Neuronal stem cell (in vitro differentiated cells): ENCODE results near the gene ACSS3.

Experiments
- DNase-seq: peaks from one replicate; pipeline ENCODE4 v3.0.0-alpha.2; 2013; ENCODE audit warnings: low spot score
- H2AFZ ChIP-seq: one replicate; pipeline ENCODE4 v1.6.1; 2013; ENCODE audit warnings: mild to moderate bottlenecking, low read length, inconsistent platforms
- H2AK5ac ChIP-seq: 2 replicates; pipeline ENCODE4 v1.6.1; 2013; ENCODE audit warnings: low read depth, mild to moderate bottlenecking, inconsistent platforms, low read length, moderate library complexity, mixed read lengths
- H2BK120ac ChIP-seq: 2 replicates; pipeline ENCODE4 v1.6.1; 2013; ENCODE audit warnings: low read depth, mild to moderate bottlenecking, inconsistent platforms, low read length, moderate library complexity, mixed read lengths
- H2BK12ac ChIP-seq: one replicate; pipeline ENCODE4 v1.6.1; 2013; ENCODE audit warnings: low read length, inconsistent platforms
- H2BK15ac ChIP-seq: 2 replicates; pipeline ENCODE4 v1.6.1; 2013; ENCODE audit warnings: mild to moderate bottlenecking, low read length, inconsistent platforms, mixed read lengths
- H2BK5ac ChIP-seq: one replicate; pipeline ENCODE4 v1.6.1; 2013; ENCODE audit warnings: inconsistent platforms, mild to moderate bottlenecking, low read length, moderate library complexity
- H3K14ac ChIP-seq: one replicate; pipeline ENCODE4 v1.6.1; 2013; ENCODE audit warnings: low read length, inconsistent platforms
- H3K18ac ChIP-seq: 2 replicates; pipeline ENCODE4 v1.6.1; 2013; ENCODE audit warnings: low read length, inconsistent platforms
- H3K23ac ChIP-seq: 2 replicates; pipeline ENCODE4 v1.6.1; 2013; ENCODE audit warnings: low read depth, mild to moderate bottlenecking, mixed read lengths, low read length, inconsistent platforms; ENCODE audit not compliant: poor library complexity
- H3K27ac ChIP-seq: replicated peaks from 3 replicates; pipeline ENCODE4 v1.5.1; 2013; ENCODE audit warnings: low read length, inconsistent platforms
- H3K27me3 ChIP-seq, 3 experiments: 2 replicates each; pipeline ENCODE4 v1.6.1; 2013; ENCODE audit warnings: low read length in 3 of 3, mild to moderate bottlenecking in 2 of 3, inconsistent platforms in 1 of 3, low read depth in 1 of 3, mixed read lengths in 1 of 3, moderate library complexity in 1 of 3; ENCODE audit not compliant: control insufficient read depth in 3 of 3, insufficient read depth in 3 of 3
- H3K36me3 ChIP-seq, 2 donors: replicated peaks in 1 of 2; 2 replicates each; pipeline ENCODE4 v1.6.1; 2013; ENCODE audit warnings: low read length in 2 of 2; ENCODE audit not compliant: control insufficient read depth in 2 of 2, insufficient read depth in 2 of 2
- H3K4ac ChIP-seq: 2 replicates; pipeline ENCODE4 v1.6.1; 2013; ENCODE audit warnings: inconsistent platforms, mild to moderate bottlenecking, low read length, moderate library complexity
- H3K4me1 ChIP-seq, 2 donors: 1 replicate in 1 of 2; 2 replicates in 1 of 2; pipeline ENCODE4 v1.6.1; 2013; ENCODE audit warnings: low read length in 2 of 2, low read depth in 1 of 2; ENCODE audit not compliant: control insufficient read depth in 2 of 2, insufficient read depth in 1 of 2
- H3K4me2 ChIP-seq: one replicate; pipeline ENCODE4 v1.6.1; 2013; ENCODE audit warnings: mild to moderate bottlenecking, low read length, inconsistent platforms; ENCODE audit not compliant: insufficient read depth, poor library complexity, severe bottlenecking
- H3K4me3 ChIP-seq, 2 donors: 2 replicates each; pipeline ENCODE4 v1.5.1; 2013; ENCODE audit warnings: low read length in 2 of 2, mild to moderate bottlenecking in 2 of 2, inconsistent platforms in 1 of 2, moderate library complexity in 1 of 2
- H3K79me1 ChIP-seq: one replicate; pipeline ENCODE4 v1.6.1; 2013; ENCODE audit warnings: low read depth, mild to moderate bottlenecking, inconsistent platforms, low read length, moderate library complexity
- H3K9ac ChIP-seq: one replicate; pipeline ENCODE4 v1.6.1; 2013; ENCODE audit warnings: mild to moderate bottlenecking, low read depth, low read length, inconsistent platforms; ENCODE audit not compliant: poor library complexity
- H3K9me3 ChIP-seq, 2 donors: replicated peaks in 1 of 2; 2 replicates each; pipeline versions ENCODE3 to v1.6.1; 2013; ENCODE audit warnings: low read length in 2 of 2, mild to moderate bottlenecking in 2 of 2, inconsistent platforms in 1 of 2, low read depth in 1 of 2, mixed read lengths in 1 of 2, moderate library complexity in 1 of 2; ENCODE audit not compliant: control insufficient read depth in 2 of 2, insufficient read depth in 1 of 2
- H4K8ac ChIP-seq: one replicate; pipeline ENCODE4 v1.6.1; 2013; ENCODE audit warnings: low read depth, mild to moderate bottlenecking, inconsistent platforms, low read length, moderate library complexity
- H4K91ac ChIP-seq: one replicate; pipeline ENCODE4 v1.6.1; 2013; ENCODE audit warnings: low read length, low read depth, mild to moderate bottlenecking, inconsistent platforms; ENCODE audit not compliant: poor library complexity
- WGBS, 2 donors: extraction: QIAGEN DNeasy Blood & Tissue Kit; methylation state at CpG; one replicate each; pipeline ENCODE4 v1.1.7; 2013; ENCODE audit warnings: missing lambda C conversion rate in 2 of 2, mixed read lengths in 1 of 2; ENCODE audit not compliant: insufficient read length in 2 of 2, insufficient replicate concordance in 1 of 2; ENCODE audit errors: extremely low coverage in 2 of 2; 5-methylcytosine and 5-hydroxymethylcytosine counted together

ACSS3 gene

DNA sequence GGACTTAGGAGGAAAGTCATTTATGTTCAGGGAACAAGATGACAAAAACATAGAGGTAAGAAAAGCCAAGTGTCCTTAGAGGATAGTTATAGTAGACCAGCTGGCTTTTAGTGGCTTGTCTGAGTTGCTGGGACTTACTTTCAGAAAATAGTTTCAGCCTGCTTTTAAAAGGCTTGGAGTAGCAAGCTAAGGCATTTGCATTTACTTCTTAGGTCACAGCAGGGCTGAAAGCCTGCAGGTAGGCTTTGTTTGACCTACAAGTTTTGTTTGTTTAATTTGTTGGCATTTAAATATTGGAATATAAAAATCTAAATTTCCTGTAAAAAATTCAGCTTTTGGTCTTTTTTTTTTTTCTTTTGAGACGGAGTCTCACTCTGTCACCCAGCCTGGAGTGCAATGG is 5.1 kb downstream of the ACSS3 start:
- Histone ChIP-seq H3K4me3 (no peak overlapping the region), H3K79me1 (peaks cover 3% of the 10 kb centered on the region), H3K9me3 (no peaks in the 10 kb centered on the region), H3K4ac (no peak overlapping the region), H2BK15ac (no peak overlapping the region), H3K4me2 (no peak overlapping the region), H3K36me3 (no peaks in the 10 kb centered on the region), H2AFZ (no peak overlapping the region), H3K4me1 (peaks cover 0 to 5% of the 10 kb centered on the region in 2 donors), H3K14ac (no peak overlapping the region), H3K27ac (no peak overlapping the region), H2BK120ac (no peak overlapping the region), H2BK12ac (no peak overlapping the region), H3K18ac (no peak overlapping the region), H3K9ac (no peak overlapping the region), H3K23ac (no peak overlapping the region), H2BK5ac (no peak overlapping the region), H4K8ac (no peak overlapping the region), H4K91ac (no peak overlapping the region), H3K27me3 (no peaks in the 10 kb centered on the region), H2AK5ac (no peak overlapping the region)
- WGBS, 2 donors, result no CpG with 5 or more reads among the region's 1 CpG
- DNase-seq, result no peak

DNA sequence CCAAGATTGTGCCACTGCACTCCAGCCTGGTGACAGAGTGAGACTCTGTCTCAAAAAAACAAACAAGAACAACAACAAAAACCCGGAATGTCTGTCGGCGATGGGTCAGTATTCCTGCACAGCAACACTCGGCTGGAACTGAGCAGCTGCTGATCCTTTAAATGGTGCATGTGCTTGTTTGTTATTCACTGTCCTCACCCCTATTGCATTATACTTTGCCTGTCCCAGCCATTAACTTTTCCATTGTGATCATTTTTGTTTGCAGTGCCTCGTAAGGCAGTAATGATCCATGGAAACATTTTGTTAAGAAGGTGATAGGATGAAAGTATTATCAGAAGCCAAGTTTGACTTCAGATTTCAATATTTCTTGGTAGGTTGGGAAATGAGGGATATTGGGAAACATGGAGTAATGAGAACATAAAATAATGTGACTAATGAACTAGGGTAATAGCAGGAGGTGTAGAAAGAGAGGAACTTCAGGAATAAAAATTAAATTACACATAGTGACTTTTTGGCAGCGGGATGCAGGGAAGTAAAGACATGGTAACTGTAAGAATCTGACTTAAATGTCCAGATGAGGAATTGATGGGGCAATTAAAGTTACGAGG is 6.1 kb downstream of the ACSS3 start:
- no peak overlapping the region for H4K91ac ChIP-seq
- no peaks in the 10 kb centered on the region for H3K9me3 ChIP-seq
- H3K79me1 ChIP-seq, result no peaks in the 10 kb centered on the region
- H2BK120ac ChIP-seq, result no peak overlapping the region
- no peaks in the 10 kb centered on the region for H3K27me3 ChIP-seq
- H3K9ac ChIP-seq, result no peak overlapping the region
- no peak overlapping the region for H3K23ac ChIP-seq
- H3K14ac ChIP-seq, result no peak overlapping the region
- H2AFZ ChIP-seq, result peak overlapping the region; percentile 1
- H3K27ac ChIP-seq, result no peak overlapping the region
- H3K4me3 ChIP-seq, result no peak overlapping the region
- no peak overlapping the region for H3K4ac ChIP-seq
- DNase-seq, result no peak
- no peak overlapping the region for H2AK5ac ChIP-seq
- H2BK5ac ChIP-seq, result no peak overlapping the region
- no peak overlapping the region for H3K4me2 ChIP-seq
- no peak overlapping the region for H4K8ac ChIP-seq
- no peak overlapping the region for H3K18ac ChIP-seq
- no peaks in the 10 kb centered on the region for H3K36me3 ChIP-seq
- H2BK15ac ChIP-seq, result no peak overlapping the region
- no peak overlapping the region for H2BK12ac ChIP-seq
- no peaks in the 10 kb centered on the region for H3K4me1 ChIP-seq
- no CpG with 5 or more reads among the region's 7 CpGs for WGBS, 2 donors

- H3K27ac ChIP-seq, result no peak overlapping the region
- H3K4me1 ChIP-seq, result no peaks in the 10 kb centered on the region
Observed at GRCh38 chr12:81084811-81085350, 7.0 kb downstream of the ACSS3 start.

GRCh38 chr12:81085832-81086231 is 8.0 kb downstream of the ACSS3 start:
- no peaks in the 10 kb centered on the region for H3K36me3 ChIP-seq
- no CpG with 5 or more reads among the region's 2 CpGs for WGBS, 2 donors
- no peak overlapping the region for H3K4me3 ChIP-seq
- H3K4me1 ChIP-seq, result no peaks in the 10 kb centered on the region
- no peak for DNase-seq
- no peak overlapping the region for H3K9ac ChIP-seq
- H3K27me3 ChIP-seq, result no peaks in the 10 kb centered on the region
- no peak overlapping the region for H2BK15ac ChIP-seq
- no peak overlapping the region for H3K4ac ChIP-seq
- no peak overlapping the region for H2BK12ac ChIP-seq
- H4K8ac ChIP-seq, result no peak overlapping the region
- no peak overlapping the region for H2AK5ac ChIP-seq
- H4K91ac ChIP-seq, result no peak overlapping the region
- no peaks in the 10 kb centered on the region for H3K9me3 ChIP-seq
- no peak overlapping the region for H3K14ac ChIP-seq
- no peak overlapping the region for H2BK5ac ChIP-seq
- H2BK120ac ChIP-seq, result no peak overlapping the region
- H3K27ac ChIP-seq, result no peak overlapping the region
- no peak overlapping the region for H2AFZ ChIP-seq
- H3K79me1 ChIP-seq, result no peaks in the 10 kb centered on the region
- no peak overlapping the region for H3K4me2 ChIP-seq
- H3K23ac ChIP-seq, result no peak overlapping the region
- H3K18ac ChIP-seq, result no peak overlapping the region

More at GRCh38 chr12:81084811-81085350, 7.0 kb downstream of the ACSS3 start:
- Histone ChIP-seq H4K8ac (no peak overlapping the region), H3K4me3 (no peak overlapping the region), H3K14ac (no peak overlapping the region), H2BK120ac (no peak overlapping the region), H3K9ac (no peak overlapping the region), H2AK5ac (no peak overlapping the region), H2BK12ac (no peak overlapping the region), H3K27me3 (no peaks in the 10 kb centered on the region), H2BK5ac (no peak overlapping the region), H3K79me1 (no peaks in the 10 kb centered on the region), H3K18ac (no peak overlapping the region), H3K9me3 (no peaks in the 10 kb centered on the region), H3K4ac (no peak overlapping the region), H3K23ac (no peak overlapping the region), H4K91ac (no peak overlapping the region), H2BK15ac (no peak overlapping the region), H3K36me3 (no peaks in the 10 kb centered on the region), H3K4me2 (no peak overlapping the region), H2AFZ (no peak overlapping the region)
- DNase-seq, result no peak
- WGBS, 2 donors, result no CpG with 5 or more reads among the region's 1 CpG
